ENCODE data around the gene SRMS. TPM values are rescaled to one million over a fixed set of nuclear protein-coding genes. Genes with fewer than 3 reads are reported as not detected.

Gene SRMS
- total RNA-seq, 1 donor, result not detected

DNA sequence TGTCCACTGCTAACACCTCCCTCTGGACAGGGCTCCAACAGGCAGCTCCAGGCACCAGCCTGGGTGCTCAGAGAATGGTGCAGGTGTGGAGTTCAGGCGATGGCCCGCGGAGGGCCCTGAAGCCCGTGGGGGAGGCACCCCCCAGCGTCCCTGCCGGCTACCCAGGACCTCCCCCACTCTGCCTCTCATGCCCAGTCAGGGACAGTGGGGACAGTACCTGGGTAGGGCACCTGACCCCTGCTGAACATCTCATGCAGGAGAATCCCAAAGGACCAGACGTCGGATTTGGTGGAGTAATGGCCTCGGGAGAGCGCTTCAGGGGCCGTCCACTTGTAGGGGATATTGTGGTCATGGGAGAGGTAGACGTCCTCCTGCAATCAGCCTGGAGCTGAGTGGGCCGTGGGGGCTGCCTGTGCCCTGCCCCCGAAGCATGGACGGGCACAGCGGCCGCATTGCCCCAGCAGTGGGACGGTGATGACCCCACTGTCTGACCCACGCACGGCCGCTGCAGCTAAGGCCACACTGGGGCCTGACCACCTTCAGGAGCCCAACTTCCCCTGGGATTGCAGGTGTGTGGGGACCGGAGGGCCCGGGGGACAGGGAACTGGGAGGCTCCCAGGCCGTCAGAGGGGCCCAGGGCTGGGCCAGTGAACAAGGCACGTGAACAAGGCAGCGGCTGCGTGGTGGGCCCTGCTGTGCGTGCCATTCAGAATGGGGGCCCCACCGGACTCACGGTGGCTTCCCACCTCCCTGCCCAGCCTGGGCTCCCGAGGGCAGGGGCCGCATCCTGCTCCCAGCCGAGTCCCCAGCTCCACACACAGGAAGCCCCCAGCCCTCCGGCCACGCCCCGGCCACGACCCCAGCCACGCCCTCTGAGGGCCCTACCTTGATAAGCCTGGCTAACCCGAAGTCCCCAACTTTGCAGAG, 17.4 kb downstream of the SRMS start:
- DNase-seq (ENCODE audit: low read depth), result no peak
- no peak overlapping the region for H3K4me3 ChIP-seq (ENCODE audit: low read depth, low read length)
- TF ChIP-seq, protein P1, sequence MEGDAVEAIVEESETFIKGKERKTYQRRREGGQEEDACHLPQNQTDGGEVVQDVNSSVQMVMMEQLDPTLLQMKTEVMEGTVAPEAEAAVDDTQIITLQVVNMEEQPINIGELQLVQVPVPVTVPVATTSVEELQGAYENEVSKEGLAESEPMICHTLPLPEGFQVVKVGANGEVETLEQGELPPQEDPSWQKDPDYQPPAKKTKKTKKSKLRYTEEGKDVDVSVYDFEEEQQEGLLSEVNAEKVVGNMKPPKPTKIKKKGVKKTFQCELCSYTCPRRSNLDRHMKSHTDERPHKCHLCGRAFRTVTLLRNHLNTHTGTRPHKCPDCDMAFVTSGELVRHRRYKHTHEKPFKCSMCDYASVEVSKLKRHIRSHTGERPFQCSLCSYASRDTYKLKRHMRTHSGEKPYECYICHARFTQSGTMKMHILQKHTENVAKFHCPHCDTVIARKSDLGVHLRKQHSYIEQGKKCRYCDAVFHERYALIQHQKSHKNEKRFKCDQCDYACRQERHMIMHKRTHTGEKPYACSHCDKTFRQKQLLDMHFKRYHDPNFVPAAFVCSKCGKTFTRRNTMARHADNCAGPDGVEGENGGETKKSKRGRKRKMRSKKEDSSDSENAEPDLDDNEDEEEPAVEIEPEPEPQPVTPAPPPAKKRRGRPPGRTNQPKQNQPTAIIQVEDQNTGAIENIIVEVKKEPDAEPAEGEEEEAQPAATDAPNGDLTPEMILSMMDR (IDR thresholded peaks at IDR 0.05; ENCODE audit: insufficient read depth, low read length), result no peak

DNA sequence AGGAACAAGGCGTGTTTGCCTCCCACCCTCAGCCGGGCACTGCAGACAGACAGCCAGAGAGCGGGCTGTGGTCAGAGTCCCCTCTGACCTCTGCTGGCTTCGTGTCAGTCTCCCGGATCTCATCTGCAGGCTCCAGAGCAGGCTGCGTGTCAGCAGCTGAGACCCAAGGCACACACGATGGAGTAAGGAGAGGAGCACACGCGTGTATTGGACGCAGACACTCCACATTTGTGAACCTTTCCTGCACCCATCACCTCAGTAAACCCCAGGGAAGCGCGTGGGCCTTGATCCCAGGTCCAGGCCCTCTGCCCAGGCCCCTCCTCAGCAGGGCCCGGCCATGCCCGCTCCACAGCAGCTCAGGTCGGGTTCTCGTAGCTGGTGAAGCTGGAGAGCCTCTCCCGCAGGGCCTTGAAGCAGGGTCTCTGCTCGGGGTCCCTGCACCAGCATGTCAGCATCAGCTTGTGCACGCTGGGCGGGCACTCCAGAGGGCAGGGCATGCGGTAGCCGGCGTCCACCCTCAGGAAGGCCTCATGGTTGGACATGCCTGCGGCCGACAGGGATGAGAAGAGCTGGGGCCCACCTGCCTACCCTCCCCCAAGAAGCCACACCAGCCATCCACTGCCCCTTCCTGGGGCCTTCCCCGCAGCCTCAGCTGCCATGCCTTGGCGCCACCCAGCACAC, 18.2 kb downstream of the SRMS start:
- H3K4me3 ChIP-seq (ENCODE audit: low read depth, low read length), result no peak overlapping the region
- TF ChIP-seq, protein P1 (IDR thresholded peaks at IDR 0.05; ENCODE audit: insufficient read depth, low read length), result no peak
- DNase-seq (ENCODE audit: low read depth), result no peak

DNA sequence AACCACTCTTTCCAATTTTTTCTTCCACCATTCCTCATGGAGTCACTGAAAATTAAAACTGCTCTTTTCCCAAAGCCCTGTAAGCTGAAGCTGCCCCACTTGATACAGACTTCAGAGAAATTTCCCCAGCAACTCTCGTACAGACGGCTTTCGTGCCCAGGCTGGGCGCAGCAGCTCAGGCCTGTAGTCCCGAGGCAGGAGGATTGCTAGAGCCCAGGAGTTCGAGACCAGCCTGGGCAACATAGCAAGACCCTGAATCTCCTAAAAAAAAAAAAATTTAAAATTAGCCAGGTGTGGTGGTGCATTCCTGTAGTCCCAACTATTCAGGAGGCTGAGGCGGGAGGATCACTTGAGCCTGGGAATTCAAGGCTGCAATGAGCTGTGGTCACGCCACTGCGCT, 20.4 kb downstream of the SRMS start:
- no peak for DNase-seq (ENCODE audit: low read depth)
- no peak overlapping the region for H3K4me3 ChIP-seq (ENCODE audit: low read depth, low read length)
- TF ChIP-seq, protein P1 (IDR thresholded peaks at IDR 0.05; ENCODE audit: insufficient read depth, low read length), result no peak

DNA sequence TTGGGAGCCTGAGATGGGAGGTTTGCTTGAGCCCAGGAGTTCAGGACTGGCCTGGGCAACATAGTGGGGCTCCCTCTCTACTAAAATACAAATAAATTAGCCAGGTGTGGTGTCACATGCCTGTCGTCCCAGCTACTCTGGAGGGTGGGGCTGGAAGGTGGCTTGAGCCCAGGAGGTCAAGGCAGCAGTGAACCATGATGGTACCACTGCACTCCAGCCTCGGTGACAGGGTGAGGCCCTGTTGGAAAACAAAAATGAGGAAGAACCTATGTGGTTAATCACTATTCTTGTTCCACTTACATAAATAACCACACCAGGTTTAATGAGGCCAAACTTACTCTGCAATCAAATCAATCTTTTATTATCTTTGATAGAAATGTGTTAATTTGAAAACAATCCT, 21.6 kb downstream of the SRMS start:
- H3K4me3 ChIP-seq (ENCODE audit: low read depth, low read length), result no peak overlapping the region
- DNase-seq (ENCODE audit: low read depth), result no peak
- TF ChIP-seq, protein P1 (IDR thresholded peaks at IDR 0.05; ENCODE audit: insufficient read depth, low read length), result no peak

DNA sequence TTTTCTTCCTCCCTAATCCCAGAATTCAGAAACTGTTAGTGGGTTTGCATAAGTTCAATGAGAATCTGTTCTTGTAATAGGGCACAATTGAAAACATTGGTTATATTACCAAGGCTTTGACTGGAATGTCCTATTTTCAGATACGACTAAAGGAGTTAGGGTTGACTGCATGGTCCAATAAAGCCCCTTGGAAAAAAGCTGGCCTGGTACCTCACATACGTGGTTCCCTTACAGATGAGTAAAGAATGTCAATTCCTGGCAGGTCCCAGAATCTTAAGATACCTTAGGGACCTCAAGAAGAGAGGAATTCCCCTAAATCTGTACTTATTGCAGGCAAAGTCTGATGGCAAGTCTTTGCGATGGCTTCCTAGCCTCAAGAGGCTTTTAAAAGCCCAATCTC, 22.4 kb downstream of the SRMS start:
- DNase-seq (ENCODE audit: low read depth), result no peak
- TF ChIP-seq, protein P1 (IDR thresholded peaks at IDR 0.05; ENCODE audit: insufficient read depth, low read length), result no peak
- no peak overlapping the region for H3K4me3 ChIP-seq (ENCODE audit: low read depth, low read length)

DNA sequence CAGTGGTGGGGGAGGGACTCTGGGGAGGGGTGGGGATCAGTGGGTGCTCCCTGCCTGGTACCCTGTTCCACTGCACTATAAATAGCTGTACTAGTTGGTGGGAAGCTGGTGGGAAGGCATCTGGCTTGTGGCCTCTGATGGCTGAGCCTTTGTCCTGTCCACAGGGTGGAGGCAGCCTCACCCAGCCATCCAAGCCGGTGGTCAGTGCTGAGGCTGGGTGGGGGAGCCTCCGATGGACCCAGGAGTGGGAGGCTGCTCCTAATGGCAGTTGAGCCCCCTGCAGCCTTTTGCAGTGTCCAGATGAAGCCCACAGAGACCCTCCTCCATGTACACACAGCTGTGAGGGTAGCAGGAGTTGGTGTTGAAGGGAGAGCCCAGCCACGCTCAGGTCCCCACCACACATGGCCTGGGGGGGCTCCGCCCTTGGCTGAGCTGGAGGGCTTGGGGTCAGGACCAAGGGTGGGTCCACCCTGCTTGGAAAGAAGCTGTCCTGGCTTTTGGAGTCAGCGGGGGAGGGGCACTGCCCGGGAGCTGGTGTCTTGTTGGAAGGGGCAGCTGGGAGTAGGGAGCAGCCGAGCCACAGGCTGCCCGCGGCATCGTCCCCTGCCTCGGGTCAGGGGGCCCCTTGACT, 24.5 kb downstream of the SRMS start:
- TF ChIP-seq, protein P1 (IDR thresholded peaks at IDR 0.05; ENCODE audit: insufficient read depth, low read length), result no peak

More for the DNA sequence above, 24.5 kb downstream of the SRMS start:
- DNase-seq (ENCODE audit: low read depth), result no peak
- H3K4me3 ChIP-seq (ENCODE audit: low read depth, low read length), result no peak overlapping the region
